Natural killer cell (primary cell): Measurements from ENCODE around the gene SMIM33. TPM values are rescaled to one million over a fixed set of nuclear protein-coding genes. Genes with fewer than 3 reads are reported as not detected.
"Not testable (repeated sequence)": the region's sequence is repeated elsewhere in the genome, so short reads cannot be mapped to it uniquely, and the experiment has no call there.

Source experiments
- ATAC-seq, 3 donors: fragments of 150-1000 bp in 2 of 3; fragments of 200-7000 bp in 1 of 3; cut with Tn5 transposase; 1 replicate in 1 of 3; 2 replicates in 2 of 3; pipeline ENCODE4 v1.10.0; 2021; ENCODE audit warnings: mild to moderate bottlenecking in 2 of 3, moderate library complexity in 2 of 3
- DNase-seq, 2 donors: peaks; one replicate each; pipeline versions ENCODE4 v3.0.0 to v3.0.0-alpha.2; 2013 to 2021; ENCODE audit warnings: mixed read lengths in 1 of 2
- H3K27ac ChIP-seq: one replicate; pipeline ENCODE4 v1.5.1; 2013; ENCODE audit warnings: mild to moderate bottlenecking, low read length
- H3K27me3 ChIP-seq: one replicate; pipeline ENCODE4 v1.6.1; 2013; ENCODE audit warnings: low read length; ENCODE audit not compliant: control insufficient read depth, insufficient read depth
- H3K36me3 ChIP-seq: one replicate; pipeline ENCODE4 v1.6.1; 2013; ENCODE audit warnings: low read length; ENCODE audit not compliant: control insufficient read depth, insufficient read depth
- H3K4me1 ChIP-seq: one replicate; pipeline ENCODE4 v1.6.1; 2013; ENCODE audit warnings: low read length; ENCODE audit not compliant: control insufficient read depth, insufficient read depth
- H3K4me3 ChIP-seq: one replicate; pipeline ENCODE4 v1.5.1; 2013; ENCODE audit warnings: low read length
- H3K9me3 ChIP-seq: one replicate; pipeline ENCODE4 v1.6.1; 2013; ENCODE audit warnings: low read length; ENCODE audit not compliant: control insufficient read depth, insufficient read depth
- H3K27ac Mint-ChIP-seq, 2 donors: one replicate each; pipeline ENCODE4 v1.8.0; 2022; ENCODE audit warnings: mild to moderate bottlenecking in 2 of 2, mixed read lengths in 2 of 2, moderate library complexity in 1 of 2
- H3K27me3 Mint-ChIP-seq, 2 donors: one replicate each; pipeline ENCODE4 v1.8.0; 2022; ENCODE audit warnings: low read depth in 2 of 2, mixed read lengths in 2 of 2
- H3K36me3 Mint-ChIP-seq: one replicate; pipeline ENCODE4 v1.8.0; 2022; ENCODE audit warnings: mixed read lengths
- H3K4me1 Mint-ChIP-seq, 2 donors: one replicate each; pipeline ENCODE4 v1.8.0; 2022; ENCODE audit warnings: mixed read lengths in 2 of 2
- H3K4me3 Mint-ChIP-seq: one replicate; pipeline ENCODE4 v1.8.0; 2022; ENCODE audit warnings: mild to moderate bottlenecking, moderate library complexity, mixed read lengths
- H3K9me3 Mint-ChIP-seq, 2 donors: one replicate each; pipeline ENCODE4 v1.8.0; 2022; ENCODE audit warnings: mixed read lengths in 2 of 2
- WGBS: methylation state at CpG from one replicate; pipeline ENCODE4 v1.1.7; 2013; ENCODE audit warnings: missing lambda C conversion rate; ENCODE audit not compliant: insufficient coverage; 5-methylcytosine and 5-hydroxymethylcytosine counted together
- intact Hi-C: fragments of 100-400 bp; cut with micrococcal nuclease; formaldehyde crosslinking; loops from one replicate; pipeline ENCODE4 v1.14.2; 2022
- total RNA-seq, 4 donors: library from RNA; stranded (reverse); fragments of 120-200 nt in 1 of 4; gene quantifications; one replicate each; pipeline versions ENCODE4 v1.2.3 to v1.2.4, GENCODE V29; 2013 to 2022
- TF ChIP-seq, protein P1 (sequence below): fragments of 200-600 bp; IDR thresholded peaks from one replicate; pipeline ENCODE4 v1.8.0; 2022; ENCODE audit warnings: antibody characterized with exemption

SMIM33 gene
- total RNA-seq, 3 donors from 2014 or later (not counting 1 experiment from before 2014, with no cell fraction given) = not detected

DNA sequence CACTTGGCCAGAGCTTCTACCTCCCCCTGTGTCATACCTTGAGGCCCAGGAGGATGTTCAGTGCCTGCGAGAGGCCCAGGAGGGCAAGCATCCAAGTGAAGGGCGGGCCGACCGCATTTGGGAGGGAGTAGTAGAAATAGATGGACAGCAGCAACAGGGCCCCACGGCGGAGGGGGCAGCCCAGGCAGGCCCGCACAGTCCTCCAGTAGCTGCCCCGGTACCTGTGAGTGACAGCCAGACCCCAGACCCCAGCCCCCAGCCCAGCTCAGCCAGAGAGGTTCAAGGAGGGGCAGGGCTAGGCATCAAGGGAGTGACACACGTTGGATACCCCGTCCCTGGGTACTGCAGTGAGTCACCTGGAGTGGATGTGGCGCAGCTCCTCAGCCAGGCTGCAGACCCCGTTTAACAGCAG is 10.3 kb downstream of the SMIM33 start:
- H3K4me1 ChIP-seq = peaks cover 69% of the 10 kb centered on the region
- DNase-seq (no peak), ATAC-seq (no peak)
- H3K27ac Mint-ChIP-seq = peak overlapping the region; percentile 85 to 91
- no peaks in the 10 kb centered on the region for H3K27me3 Mint-ChIP-seq
- H3K9me3 ChIP-seq = no peaks in the 10 kb centered on the region
- 46% methylated on average over 11 of the region's 12 CpGs for WGBS
- H3K36me3 Mint-ChIP-seq = no peaks in the 10 kb centered on the region
- TF ChIP-seq, protein P1, sequence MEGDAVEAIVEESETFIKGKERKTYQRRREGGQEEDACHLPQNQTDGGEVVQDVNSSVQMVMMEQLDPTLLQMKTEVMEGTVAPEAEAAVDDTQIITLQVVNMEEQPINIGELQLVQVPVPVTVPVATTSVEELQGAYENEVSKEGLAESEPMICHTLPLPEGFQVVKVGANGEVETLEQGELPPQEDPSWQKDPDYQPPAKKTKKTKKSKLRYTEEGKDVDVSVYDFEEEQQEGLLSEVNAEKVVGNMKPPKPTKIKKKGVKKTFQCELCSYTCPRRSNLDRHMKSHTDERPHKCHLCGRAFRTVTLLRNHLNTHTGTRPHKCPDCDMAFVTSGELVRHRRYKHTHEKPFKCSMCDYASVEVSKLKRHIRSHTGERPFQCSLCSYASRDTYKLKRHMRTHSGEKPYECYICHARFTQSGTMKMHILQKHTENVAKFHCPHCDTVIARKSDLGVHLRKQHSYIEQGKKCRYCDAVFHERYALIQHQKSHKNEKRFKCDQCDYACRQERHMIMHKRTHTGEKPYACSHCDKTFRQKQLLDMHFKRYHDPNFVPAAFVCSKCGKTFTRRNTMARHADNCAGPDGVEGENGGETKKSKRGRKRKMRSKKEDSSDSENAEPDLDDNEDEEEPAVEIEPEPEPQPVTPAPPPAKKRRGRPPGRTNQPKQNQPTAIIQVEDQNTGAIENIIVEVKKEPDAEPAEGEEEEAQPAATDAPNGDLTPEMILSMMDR = no peak
- H3K27me3 ChIP-seq = no peaks in the 10 kb centered on the region
- peak overlapping the region; percentile 82 for H3K27ac ChIP-seq
- H3K9me3 Mint-ChIP-seq = no peaks in the 10 kb centered on the region
- intact Hi-C loops = loop anchor here (5.0 kb wide), 1 partner anchor 36 kb away; no protein-coding TSS in a partner anchor
- peak overlapping the region; percentile 86 for H3K4me3 Mint-ChIP-seq
- H3K36me3 ChIP-seq = peaks cover 26% of the 10 kb centered on the region
- H3K4me3 ChIP-seq = peak overlapping the region; percentile 48
- peaks cover 25 to 40% of the 10 kb centered on the region in 2 donors for H3K4me1 Mint-ChIP-seq

DNA sequence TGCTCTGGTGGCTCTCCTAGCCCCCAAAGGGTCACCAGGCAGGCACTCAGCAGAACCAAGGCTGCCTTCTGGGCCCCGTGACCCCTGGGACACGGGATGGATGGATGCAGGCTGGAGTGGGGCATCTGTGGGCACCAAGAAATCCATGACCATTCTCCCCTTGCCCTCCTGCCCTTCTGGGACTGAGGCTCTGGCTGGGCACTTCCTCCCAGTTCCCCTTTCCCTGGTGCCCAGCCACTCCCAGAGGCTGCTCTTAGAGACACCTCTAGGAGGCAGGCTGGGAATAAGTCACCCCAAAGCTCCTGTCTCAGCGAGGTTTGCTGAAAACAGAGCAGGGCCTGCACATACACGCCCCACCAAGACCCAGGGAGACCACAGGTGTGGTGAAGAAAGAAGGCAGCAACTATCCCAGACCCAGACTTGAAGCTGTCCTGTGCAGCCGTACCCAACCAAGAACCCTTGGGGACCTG is 10.8 kb downstream of the SMIM33 start:
- DNase-seq = no peak
- TF ChIP-seq, protein P1 = no peak
- no peaks in the 10 kb centered on the region for H3K27me3 ChIP-seq
- peak overlapping the region; percentile 48 for H3K4me3 ChIP-seq
- Mint-ChIP-seq H3K4me1 (peaks cover 24 to 36% of the 10 kb centered on the region in 2 donors), H3K36me3 (no peaks in the 10 kb centered on the region), H3K27ac (peak overlapping the region; percentile 85 to 91), H3K9me3 (no peaks in the 10 kb centered on the region), H3K4me3 (peak overlapping the region; percentile 86), H3K27me3 (no peaks in the 10 kb centered on the region)
- peak in 2 of 3 donors; percentile 8 to 12 for ATAC-seq
- H3K9me3 ChIP-seq = no peaks in the 10 kb centered on the region
- intact Hi-C loops = loop anchor here (1.0 to 5.0 kb wide), 3 partner anchors 23 to 43 kb away; partner anchors contain the start of gene DNAJC18
- H3K4me1 ChIP-seq = peaks cover 64% of the 10 kb centered on the region
- 34% methylated on average over 5 of the region's 5 CpGs for WGBS
- H3K27ac ChIP-seq = peak overlapping the region; percentile 82
- peaks cover 25% of the 10 kb centered on the region for H3K36me3 ChIP-seq

DNA sequence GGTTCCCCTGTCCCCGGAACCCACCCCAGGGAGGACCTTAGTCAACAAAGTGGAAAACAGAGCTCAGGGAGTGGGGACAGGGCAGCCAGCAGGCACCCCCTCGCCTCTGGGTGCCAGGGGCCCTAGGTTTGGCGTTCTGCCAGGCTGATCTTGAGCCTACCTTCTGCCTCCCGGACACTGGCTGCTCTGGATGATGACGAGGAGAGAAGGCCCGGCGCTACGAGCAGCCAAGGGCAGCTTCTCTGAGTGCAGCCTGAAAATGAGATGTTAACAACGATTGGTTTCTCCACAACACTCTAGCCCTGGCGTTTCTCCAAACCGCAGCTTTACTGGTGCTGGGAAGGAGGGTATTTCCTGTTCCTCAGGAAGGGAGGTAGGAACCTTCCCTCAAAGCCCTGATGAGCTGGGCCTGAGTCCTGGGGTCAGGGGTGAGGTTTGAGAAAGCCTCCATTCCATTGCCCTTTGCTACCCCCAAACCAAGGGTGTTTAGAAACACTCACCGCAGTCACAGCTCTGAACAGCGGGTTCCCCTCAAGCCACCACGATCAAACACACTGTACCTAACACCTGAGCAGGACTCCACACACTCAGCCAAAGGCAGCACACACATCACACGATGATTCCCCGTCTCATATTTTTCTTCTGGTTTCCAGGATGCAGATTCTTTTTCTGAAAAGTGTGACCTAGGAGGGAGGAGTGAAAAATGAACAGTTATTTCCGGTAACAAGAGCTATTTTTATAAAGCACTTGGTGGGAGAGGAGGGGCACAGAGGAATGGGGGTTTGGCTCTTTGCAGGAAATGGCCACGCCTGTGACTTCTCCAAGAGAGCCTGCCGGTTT is 11.5 kb downstream of the SMIM33 start, which contains the start of gene STING1:
TSS of gene STING1 (minus strand) at position 709 of the 840 bp plus-strand sequence. CDS start 1,054 bp downstream, outside the sequence.
- TF ChIP-seq, protein P1 = no peak
- Histone ChIP-seq H3K27ac (peak within 1 kb of the TSS; percentile 82), H3K4me3 (peak within 1 kb of the TSS; percentile 48), H3K36me3 (peaks cover 20% of the 10 kb centered on the region), H3K9me3 (no peaks in the 10 kb centered on the region), H3K4me1 (peaks cover 61% of the 10 kb centered on the region), H3K27me3 (no peaks in the 10 kb centered on the region)
- H3K27me3 Mint-ChIP-seq = no peaks in the 10 kb centered on the region
- 2% methylated on average over 16 of the region's 19 CpGs for WGBS
- no peaks in the 10 kb centered on the region for H3K9me3 Mint-ChIP-seq
- no peaks in the 10 kb centered on the region for H3K36me3 Mint-ChIP-seq
- intact Hi-C loops = loop anchor here (1.0 to 5.0 kb wide), 3 partner anchors 24 to 43 kb away; partner anchors contain the start of gene DNAJC18
- ATAC-seq (peak; percentile 77 to 95 (median 89)), DNase-seq (peak; percentile 53 to 86)
- peak within 1 kb of the TSS; percentile 85 to 91 for H3K27ac Mint-ChIP-seq
- H3K4me1 Mint-ChIP-seq = peaks cover 24 to 36% of the 10 kb centered on the region in 2 donors
- H3K4me3 Mint-ChIP-seq = peak within 1 kb of the TSS; percentile 86

DNA sequence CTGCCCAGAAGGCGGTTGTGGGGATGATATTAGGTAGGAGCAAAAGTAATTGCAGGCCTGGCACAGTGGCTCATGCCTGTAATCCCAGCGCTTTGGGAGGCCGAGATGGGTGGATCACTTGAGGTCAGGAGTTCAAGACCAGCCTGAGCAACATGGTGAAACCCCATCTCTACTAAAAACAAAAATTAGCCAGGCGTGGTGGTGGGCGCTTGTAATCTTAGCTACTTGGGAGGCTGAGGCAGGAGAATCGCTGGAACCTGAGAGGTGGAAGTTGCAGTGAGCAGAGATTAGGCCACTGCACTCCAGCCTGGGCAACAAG is 12.0 kb downstream of the SMIM33 start:
- not testable (repeated sequence) for H3K27me3 ChIP-seq, DNase-seq, H3K36me3 Mint-ChIP-seq, H3K27me3 Mint-ChIP-seq, H3K9me3 ChIP-seq, ATAC-seq, H3K9me3 Mint-ChIP-seq
- WGBS = 18% methylated on average over 6 of the region's 6 CpGs
- Histone ChIP-seq H3K4me3 (peak overlapping the region; percentile 48), H3K36me3 (peaks cover 16% of the 10 kb centered on the region), H3K27ac (peak overlapping the region; percentile 82), H3K4me1 (peaks cover 57% of the 10 kb centered on the region)
- H3K27ac Mint-ChIP-seq = peak overlapping the region; percentile 85 to 91
- peak overlapping the region; percentile 86 for H3K4me3 Mint-ChIP-seq
- peaks cover 24 to 36% of the 10 kb centered on the region in 2 donors for H3K4me1 Mint-ChIP-seq
- intact Hi-C loops = loop anchor here (1.0 to 5.0 kb wide), 3 partner anchors 25 to 44 kb away; partner anchors contain the start of gene DNAJC18
